Fibroblast of lung (primary cell): ENCODE results near the gene ACY1. TPM values are rescaled to one million over a fixed set of nuclear protein-coding genes. Genes with fewer than 3 reads are reported as not detected.

ENCODE experiments used
- DNase-seq, 2 donors: peaks; one replicate each; pipeline versions ENCODE4 v3.0.0 to v3.0.0-alpha.2; 2010; ENCODE audit warnings: low read depth in 2 of 2
- H2AFZ ChIP-seq: 2 replicates; pipeline ENCODE4 v1.5.1; 2012; ENCODE audit warnings: low read length, control low read depth, inconsistent platforms
- H3K27ac ChIP-seq: 2 replicates; pipeline ENCODE4 v1.5.1; 2011; ENCODE audit warnings: low read length, control low read depth; ENCODE audit not compliant: insufficient read depth
- H3K27me3 ChIP-seq: 2 replicates; pipeline ENCODE4 v1.5.1; 2011; ENCODE audit warnings: mild to moderate bottlenecking, low read length; ENCODE audit not compliant: control insufficient read depth, insufficient read depth
- H3K36me3 ChIP-seq: 2 replicates; pipeline ENCODE4 v1.5.1; 2011; ENCODE audit warnings: low read length; ENCODE audit not compliant: control insufficient read depth, insufficient read depth
- H3K4me1 ChIP-seq: 2 replicates; pipeline ENCODE4 v1.5.1; 2011; ENCODE audit warnings: low read length; ENCODE audit not compliant: control insufficient read depth, insufficient read depth; ENCODE audit errors: extremely low read depth
- H3K4me2 ChIP-seq: 2 replicates; pipeline ENCODE4 v1.5.1; 2011; ENCODE audit warnings: low read length, control low read depth; ENCODE audit not compliant: insufficient read depth; ENCODE audit errors: extremely low read depth
- H3K4me3 ChIP-seq, 4 experiments: fragments of 200-600 bp in 1 of 4; sonication (generic) in 1 of 4; replicated peaks in 1 of 4; 2 replicates each; pipeline ENCODE4 v1.5.1; 2011 to 2016; ENCODE audit warnings: low read length in 4 of 4, low read depth in 3 of 4, mild to moderate bottlenecking in 3 of 4, control low read depth in 2 of 4, inconsistent platforms in 1 of 4, mixed read lengths in 1 of 4; ENCODE audit not compliant: insufficient read depth in 1 of 4; ENCODE audit errors: control extremely low read depth in 1 of 4
- H3K79me2 ChIP-seq: 2 replicates; pipeline ENCODE4 v1.5.1; 2012; ENCODE audit warnings: mild to moderate bottlenecking, low read length, inconsistent platforms; ENCODE audit not compliant: control insufficient read depth, insufficient read depth
- H3K9ac ChIP-seq: 2 replicates; pipeline ENCODE4 v1.5.1; 2011; ENCODE audit warnings: mild to moderate bottlenecking, low read length, control low read depth; ENCODE audit not compliant: insufficient read depth
- H3K9me3 ChIP-seq: 2 replicates; pipeline ENCODE4 v1.5.1; 2012; ENCODE audit warnings: low read depth, low read length; ENCODE audit not compliant: control insufficient read depth, insufficient read depth
- H4K20me1 ChIP-seq: 2 replicates; pipeline ENCODE4 v1.5.1; 2011; ENCODE audit warnings: low read length; ENCODE audit not compliant: control insufficient read depth, insufficient read depth; ENCODE audit errors: extremely low read depth
- EZH2 ChIP-seq: IDR thresholded peaks from 2 replicates; pipeline ENCODE4 v1.5.1; 2012; ENCODE audit warnings: low read length, control low read depth, mild to moderate bottlenecking; ENCODE audit errors: missing control alignments
- polyA plus RNA-seq, 2 donors: library from polyadenylated mRNA; depleted of rRNA in 1 of 2; stranded (reverse) in 1 of 2; unstranded in 1 of 2; fragments of >200 nt; gene quantifications; 2 replicates each; pipeline ENCODE4 v1.2.1, GENCODE V29; 2011 to 2012; ENCODE audit warnings: missing spikeins in 1 of 2
- total RNA-seq: library from RNA; depleted of rRNA; stranded (reverse); fragments of >200 nt; gene quantifications from 2 replicates; pipeline ENCODE4 v1.2.1, GENCODE V29; 2014
- TF ChIP-seq, protein P1 (sequence below), 2 donors: IDR thresholded peaks in 1 of 2; conservative IDR thresholded peaks in 1 of 2; 1 replicate in 1 of 2; 2 replicates in 1 of 2; pipeline ENCODE4 v1.5.1; 2011 to 2012; ENCODE audit warnings: low read length in 2 of 2, control low read depth in 1 of 2, inconsistent platforms in 1 of 2, low read depth in 1 of 2, mild to moderate bottlenecking in 1 of 2

ACY1 gene
- total and polyA plus RNA-seq, 2 donors (not counting 1 experiment from before 2014, with no cell fraction given) = 21.4 to 40.3 TPM

DNA sequence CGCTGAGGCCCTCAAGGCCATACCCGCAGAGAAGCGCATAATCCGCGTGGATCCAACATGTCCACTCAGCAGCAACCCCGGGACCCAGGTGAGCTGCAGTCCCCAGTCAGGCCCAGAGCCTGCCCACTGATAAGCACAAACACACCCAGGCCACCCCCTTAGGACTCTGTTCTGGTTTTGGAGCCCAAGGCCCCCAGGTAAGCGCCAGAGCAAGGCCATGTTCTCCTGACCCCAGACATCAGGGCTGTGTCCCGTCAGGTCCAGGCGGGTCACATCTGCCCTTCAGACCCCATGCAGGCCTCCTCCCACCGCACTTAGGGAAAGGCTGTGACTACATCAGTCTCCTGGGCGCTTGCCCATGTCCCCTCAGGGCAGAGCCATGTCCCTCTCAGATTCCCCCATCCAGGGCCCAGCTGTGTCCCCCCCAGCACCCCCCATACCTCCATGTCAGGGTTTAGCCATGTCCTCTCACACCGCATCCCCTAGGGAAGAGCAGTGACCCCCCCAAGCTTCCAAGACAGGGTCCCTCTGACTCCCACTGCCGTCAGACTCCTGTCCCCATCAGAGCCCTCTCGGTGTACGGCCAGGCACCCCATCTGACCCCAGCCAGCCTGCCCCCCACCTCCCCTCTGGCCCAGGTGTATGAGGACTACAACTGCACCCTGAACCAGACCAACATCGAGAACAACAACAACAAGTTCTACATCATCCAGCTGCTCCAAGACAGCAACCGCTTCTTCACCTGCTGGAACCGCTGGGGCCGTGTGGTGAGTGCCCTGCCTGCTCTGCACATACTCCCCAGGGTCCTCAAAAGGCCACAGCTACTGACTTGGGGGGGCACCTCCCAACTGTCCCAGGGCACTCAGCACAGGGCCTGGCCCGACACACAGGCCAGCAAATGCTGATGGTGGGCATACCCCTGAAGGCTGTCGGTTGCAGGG, 39.6 kb upstream of the ACY1 start:
- Histone ChIP-seq H3K4me1 (peaks cover 15% of the 10 kb centered on the region), H3K9ac (no peak overlapping the region), H3K27me3 (no peaks in the 10 kb centered on the region), H3K36me3 (peaks cover 2% of the 10 kb centered on the region), H3K9me3 (no peaks in the 10 kb centered on the region), H4K20me1 (no peaks in the 10 kb centered on the region), H3K27ac (peak overlapping the region; percentile 94), H3K4me3 (no peak overlapping the region), H2AFZ (no peak overlapping the region), H3K79me2 (peaks cover 18% of the 10 kb centered on the region), H3K4me2 (no peak overlapping the region)
- TF ChIP-seq, protein P1, sequence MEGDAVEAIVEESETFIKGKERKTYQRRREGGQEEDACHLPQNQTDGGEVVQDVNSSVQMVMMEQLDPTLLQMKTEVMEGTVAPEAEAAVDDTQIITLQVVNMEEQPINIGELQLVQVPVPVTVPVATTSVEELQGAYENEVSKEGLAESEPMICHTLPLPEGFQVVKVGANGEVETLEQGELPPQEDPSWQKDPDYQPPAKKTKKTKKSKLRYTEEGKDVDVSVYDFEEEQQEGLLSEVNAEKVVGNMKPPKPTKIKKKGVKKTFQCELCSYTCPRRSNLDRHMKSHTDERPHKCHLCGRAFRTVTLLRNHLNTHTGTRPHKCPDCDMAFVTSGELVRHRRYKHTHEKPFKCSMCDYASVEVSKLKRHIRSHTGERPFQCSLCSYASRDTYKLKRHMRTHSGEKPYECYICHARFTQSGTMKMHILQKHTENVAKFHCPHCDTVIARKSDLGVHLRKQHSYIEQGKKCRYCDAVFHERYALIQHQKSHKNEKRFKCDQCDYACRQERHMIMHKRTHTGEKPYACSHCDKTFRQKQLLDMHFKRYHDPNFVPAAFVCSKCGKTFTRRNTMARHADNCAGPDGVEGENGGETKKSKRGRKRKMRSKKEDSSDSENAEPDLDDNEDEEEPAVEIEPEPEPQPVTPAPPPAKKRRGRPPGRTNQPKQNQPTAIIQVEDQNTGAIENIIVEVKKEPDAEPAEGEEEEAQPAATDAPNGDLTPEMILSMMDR (conservative IDR thresholded peaks at IDR 0.05 in 1 of 2, IDR thresholded peaks at IDR 0.05 in 1 of 2; ENCODE audit: low read depth in 1 of 2, low read length in 2 of 2) = no peak
- TF ChIP-seq EZH2 = no peak
- DNase-seq = no peak

DNA sequence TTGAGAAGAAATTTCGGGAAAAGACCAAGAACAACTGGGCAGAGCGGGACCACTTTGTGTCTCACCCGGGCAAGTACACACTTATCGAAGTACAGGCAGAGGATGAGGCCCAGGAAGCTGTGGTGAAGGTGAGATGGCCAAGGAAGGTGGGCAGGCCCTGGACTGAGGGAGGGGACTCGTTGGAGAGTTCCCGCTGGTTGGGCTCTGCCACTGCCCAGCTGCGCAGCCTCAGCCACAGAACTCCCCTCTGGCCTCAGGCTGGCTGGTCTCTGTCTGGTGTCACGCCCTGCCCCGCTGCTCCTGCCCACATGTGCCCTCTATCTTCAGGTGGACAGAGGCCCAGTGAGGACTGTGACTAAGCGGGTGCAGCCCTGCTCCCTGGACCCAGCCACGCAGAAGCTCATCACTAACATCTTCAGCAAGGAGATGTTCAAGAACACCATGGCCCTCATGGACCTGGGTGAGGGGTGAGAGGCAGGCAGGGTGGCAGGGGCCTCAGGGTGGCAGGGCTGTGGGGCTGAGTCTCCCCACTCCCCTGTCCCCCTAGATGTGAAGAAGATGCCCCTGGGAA, 38.8 kb upstream of the ACY1 start:
- peaks cover 15% of the 10 kb centered on the region for H3K4me1 ChIP-seq
- H3K4me3 ChIP-seq = no peak overlapping the region
- no peaks in the 10 kb centered on the region for H3K9me3 ChIP-seq
- H3K79me2 ChIP-seq = peaks cover 11% of the 10 kb centered on the region
- H3K9ac ChIP-seq = no peak overlapping the region
- H2AFZ ChIP-seq = no peak overlapping the region
- H3K4me2 ChIP-seq = no peak overlapping the region
- no peak for TF ChIP-seq EZH2
- TF ChIP-seq, protein P1 (conservative IDR thresholded peaks at IDR 0.05 in 1 of 2, IDR thresholded peaks at IDR 0.05 in 1 of 2; ENCODE audit: low read depth in 1 of 2, low read length in 2 of 2) = no peak
- no peak overlapping the region for H3K27ac ChIP-seq
- no peak for DNase-seq
- peaks cover 3% of the 10 kb centered on the region for H3K36me3 ChIP-seq
- no peaks in the 10 kb centered on the region for H3K27me3 ChIP-seq
- H4K20me1 ChIP-seq = no peaks in the 10 kb centered on the region

DNA sequence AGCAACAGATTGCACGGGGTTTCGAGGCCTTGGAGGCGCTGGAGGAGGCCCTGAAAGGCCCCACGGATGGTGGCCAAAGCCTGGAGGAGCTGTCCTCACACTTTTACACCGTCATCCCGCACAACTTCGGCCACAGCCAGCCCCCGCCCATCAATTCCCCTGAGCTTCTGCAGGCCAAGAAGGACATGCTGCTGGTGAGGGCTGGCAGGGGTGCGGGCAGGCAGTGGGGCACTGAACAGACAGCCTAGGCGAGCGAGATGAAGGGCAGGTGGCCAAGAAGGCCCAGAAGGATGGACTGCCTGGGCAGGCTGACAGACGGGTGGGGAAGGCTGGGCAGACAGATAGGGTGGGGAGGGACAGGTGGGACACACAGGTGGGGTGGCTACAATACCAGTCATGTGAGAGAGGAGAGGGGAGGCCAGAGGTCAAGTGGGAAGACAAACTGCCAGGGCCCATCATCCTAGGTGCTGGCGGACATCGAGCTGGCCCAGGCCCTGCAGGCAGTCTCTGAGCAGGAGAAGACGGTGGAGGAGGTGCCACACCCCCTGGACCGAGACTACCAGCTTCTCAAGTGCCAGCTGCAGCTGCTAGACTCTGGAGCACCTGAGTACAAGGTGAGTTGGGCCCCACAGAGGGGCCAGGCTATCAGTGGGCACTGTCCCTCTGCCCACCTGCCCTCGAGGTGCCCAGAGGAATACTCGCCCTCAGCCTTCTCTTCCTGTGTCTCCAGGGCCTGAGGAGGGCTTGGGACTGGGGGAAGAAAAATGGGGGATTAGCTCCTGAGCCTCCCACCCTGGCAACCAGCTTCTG, 38.1 kb upstream of the ACY1 start:
- Histone ChIP-seq H3K27me3 (no peaks in the 10 kb centered on the region), H3K4me3 (no peak overlapping the region), H4K20me1 (no peaks in the 10 kb centered on the region), H3K27ac (no peak overlapping the region), H3K4me2 (no peak overlapping the region), H3K36me3 (peaks cover 3% of the 10 kb centered on the region), H3K4me1 (peaks cover 15% of the 10 kb centered on the region), H3K9ac (no peak overlapping the region), H2AFZ (no peak overlapping the region), H3K79me2 (peaks cover 10% of the 10 kb centered on the region), H3K9me3 (no peaks in the 10 kb centered on the region)
- no peak for DNase-seq
- TF ChIP-seq EZH2 = no peak
- TF ChIP-seq, protein P1 (conservative IDR thresholded peaks at IDR 0.05 in 1 of 2, IDR thresholded peaks at IDR 0.05 in 1 of 2; ENCODE audit: low read depth in 1 of 2, low read length in 2 of 2) = no peak
